Activated T-cell treated with anti-CD3 and anti-CD28 coated beads for 4 hours (primary cell): ENCODE results near the gene BTBD19.
"Not testable (repeated sequence)": the region's sequence is repeated elsewhere in the genome, so short reads cannot be mapped to it uniquely, and the experiment has no call there.

Experiments
- DNase-seq: peaks from one replicate; pipeline ENCODE4 v3.0.0-alpha.2; 2020

The BTBD19 gene, protein sequence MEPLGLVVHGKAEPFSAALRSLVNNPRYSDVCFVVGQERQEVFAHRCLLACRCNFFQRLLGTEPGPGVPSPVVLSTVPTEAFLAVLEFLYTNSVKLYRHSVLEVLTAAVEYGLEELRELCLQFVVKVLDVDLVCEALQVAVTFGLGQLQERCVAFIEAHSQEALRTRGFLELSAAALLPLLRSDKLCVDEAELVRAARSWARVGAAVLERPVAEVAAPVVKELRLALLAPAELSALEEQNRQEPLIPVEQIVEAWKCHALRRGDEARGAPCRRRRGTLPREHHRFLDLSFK

DNA sequence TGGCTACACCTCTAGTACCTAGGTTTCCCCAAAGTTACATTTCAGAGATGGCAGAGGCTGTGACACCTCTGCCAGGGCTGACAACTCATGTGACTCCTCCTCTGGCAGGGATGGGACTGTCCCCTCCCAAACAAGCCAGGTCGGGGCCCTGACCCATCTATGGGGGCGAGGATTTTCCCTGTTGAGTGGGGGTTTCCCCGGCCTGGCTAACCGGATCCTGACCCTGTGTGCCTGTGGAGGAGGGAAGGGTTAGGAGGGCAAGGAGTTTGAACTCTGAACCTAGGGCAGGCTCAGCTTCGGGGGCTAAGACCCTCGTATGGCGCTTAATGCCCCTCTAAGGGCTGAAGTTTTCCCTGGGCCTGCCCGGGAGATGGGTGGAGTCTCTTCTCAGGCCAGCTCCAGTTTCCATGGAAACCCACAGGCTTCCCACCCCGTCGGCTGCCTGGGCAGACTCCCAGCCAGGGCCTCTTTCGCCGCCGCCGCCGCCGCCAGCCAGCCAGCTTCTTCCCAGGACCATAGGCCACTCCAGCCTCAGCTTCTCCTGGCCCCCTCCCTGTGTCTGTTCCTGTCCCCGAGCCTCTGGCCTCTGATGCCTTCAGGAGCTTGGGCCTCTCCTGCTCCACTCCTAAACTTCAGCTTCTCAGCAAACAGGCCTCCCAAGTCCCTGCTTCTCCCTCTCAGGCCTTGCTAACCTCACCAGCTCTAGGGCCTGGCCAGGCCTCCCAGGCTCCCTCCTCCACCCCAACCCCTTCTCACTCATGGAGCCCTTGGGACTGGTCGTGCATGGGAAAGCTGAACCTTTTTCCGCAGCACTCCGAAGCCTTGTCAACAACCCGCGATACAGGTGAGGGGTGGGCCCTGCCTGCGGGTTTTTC lies at the start of gene BTBD19:
BTBD19 (plus strand) TSS at position 461 of the 875 bp plus-strand sequence; CDS start at position 759, 298 bp downstream.
- DNase-seq, result peak; percentile 70

GRCh38 chr1:44759077-44759476 lies 49.2 kb upstream of the BTBD19 start:
- DNase-seq, result no peak

DNA sequence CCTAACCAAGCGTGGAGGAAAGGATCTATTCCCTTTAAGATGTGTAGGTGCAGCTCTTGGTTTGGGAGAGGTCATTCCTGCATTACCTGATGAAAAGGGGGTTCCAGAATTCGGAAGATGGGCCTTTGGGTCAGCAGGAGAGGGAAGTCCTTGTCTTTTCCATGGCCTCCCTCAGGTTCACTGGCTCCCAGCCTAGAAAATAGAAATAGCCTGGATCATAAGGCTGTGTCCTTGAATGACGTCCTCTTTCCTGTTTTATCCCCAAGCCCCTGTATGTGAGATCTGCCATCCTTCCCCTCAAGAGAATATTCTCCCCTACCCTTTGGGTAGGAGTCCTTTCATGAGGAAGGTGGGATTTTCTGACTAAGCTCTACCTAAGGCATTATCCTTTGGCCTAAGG lies 47.4 kb upstream of the BTBD19 start:
- DNase-seq, result no peak

- not testable (repeated sequence) for DNase-seq
These were observed 41.9 kb upstream of the BTBD19 start for GRCh38 chr1:44766421-44766820.

DNA sequence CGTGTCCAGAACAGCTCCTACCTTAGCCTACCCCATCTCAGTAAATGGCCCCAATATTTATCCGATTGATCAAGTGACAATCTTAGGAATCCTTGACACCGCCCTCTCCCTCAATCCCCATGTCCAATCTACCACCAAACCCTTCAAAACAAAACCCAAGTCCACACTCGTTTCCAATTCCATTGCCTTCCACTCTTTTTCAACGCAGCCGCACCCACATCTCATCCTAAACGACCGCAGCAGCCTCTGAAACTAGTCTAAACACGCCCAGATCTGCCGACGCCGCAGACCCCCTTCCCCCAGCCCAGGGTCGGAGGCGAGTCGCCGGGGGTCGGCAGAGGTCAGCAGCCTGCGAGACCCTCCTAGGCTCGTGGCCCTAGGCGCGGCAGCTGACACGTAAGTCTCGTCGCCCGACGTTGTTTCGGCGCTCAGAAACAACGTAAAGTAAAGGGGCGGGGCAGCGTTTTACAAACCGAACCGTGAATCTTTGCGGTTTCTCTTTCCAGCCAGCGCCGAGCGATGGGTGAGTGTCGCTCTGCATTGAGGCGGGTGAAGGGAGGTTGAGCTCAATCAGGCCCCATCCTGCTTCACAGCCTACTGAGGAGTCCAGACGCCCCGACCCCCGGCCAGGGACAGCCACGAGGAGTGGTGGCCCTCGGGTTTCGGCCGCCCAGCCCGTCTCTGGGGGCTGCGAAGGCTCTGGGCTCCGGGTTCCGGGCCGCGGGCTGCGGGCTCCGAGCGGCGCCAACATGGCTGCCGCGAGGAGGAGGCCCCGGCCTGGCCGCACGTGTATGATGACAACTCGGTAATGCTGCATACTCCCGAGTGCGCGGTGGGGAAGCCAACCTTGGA lies 33.0 kb upstream of the BTBD19 start, which contains the start of gene RPS8:
RPS8 (plus strand) TSS at position 463 of the 852 bp plus-strand sequence; CDS start at position 520, 57 bp downstream.
- peak; percentile 89 for DNase-seq

DNA sequence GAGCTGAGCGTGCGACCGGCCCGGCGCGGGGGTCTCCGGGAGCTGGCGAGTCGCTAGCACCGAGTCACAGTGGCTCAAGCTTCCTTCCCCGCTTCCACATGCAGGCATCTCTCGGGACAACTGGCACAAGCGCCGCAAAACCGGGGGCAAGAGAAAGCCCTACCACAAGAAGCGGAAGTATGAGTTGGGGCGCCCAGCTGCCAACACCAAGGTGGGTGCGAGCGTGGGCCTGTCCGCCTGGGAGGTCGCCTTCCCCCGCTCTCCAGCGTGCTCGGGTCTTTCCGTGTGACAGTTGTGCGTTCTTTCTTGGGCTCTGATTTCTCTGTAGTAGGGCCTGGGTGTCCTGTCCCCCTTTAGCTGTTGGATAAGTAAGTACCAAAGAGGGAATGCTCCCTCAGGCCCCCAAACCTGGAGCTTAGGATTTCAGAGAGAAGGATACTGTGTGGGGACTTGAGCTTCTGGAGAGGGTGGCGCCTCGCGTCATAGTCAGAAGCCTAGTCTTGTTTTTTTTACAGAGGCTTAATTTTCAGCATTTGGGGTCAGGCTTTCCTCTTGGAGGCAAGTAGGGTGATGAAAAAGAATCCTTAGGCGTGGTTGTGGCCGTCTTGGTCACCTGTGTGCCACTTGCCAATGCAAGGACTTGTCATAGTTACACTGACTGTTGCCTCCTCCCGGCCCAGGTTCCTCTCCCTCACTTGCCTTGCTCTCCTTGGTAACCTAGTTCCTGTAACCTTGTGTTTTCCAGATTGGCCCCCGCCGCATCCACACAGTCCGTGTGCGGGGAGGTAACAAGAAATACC lies 32.2 kb upstream of the BTBD19 start:
- peak; percentile 36 for DNase-seq

DNA sequence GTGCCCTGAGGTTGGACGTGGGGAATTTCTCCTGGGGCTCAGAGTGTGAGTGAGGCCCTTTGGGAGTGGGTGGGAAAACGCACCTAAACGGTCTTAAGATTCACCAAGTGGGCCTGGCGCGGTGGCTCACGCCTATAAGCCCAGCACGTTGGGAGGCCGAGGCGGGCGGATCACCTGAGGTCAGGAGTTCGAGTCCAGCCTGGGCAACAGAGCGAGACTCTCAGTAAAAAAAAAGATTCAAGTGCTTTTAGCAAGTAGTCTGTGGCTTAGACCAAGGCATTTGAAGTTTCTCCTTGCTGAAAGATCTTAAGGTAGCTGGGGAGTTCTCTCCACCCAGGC lies 31.6 kb upstream of the BTBD19 start:
- no peak for DNase-seq

- DNase-seq, result no peak
These were observed 30.8 kb upstream of the BTBD19 start for GRCh38 chr1:44777547-44777946.

DNA sequence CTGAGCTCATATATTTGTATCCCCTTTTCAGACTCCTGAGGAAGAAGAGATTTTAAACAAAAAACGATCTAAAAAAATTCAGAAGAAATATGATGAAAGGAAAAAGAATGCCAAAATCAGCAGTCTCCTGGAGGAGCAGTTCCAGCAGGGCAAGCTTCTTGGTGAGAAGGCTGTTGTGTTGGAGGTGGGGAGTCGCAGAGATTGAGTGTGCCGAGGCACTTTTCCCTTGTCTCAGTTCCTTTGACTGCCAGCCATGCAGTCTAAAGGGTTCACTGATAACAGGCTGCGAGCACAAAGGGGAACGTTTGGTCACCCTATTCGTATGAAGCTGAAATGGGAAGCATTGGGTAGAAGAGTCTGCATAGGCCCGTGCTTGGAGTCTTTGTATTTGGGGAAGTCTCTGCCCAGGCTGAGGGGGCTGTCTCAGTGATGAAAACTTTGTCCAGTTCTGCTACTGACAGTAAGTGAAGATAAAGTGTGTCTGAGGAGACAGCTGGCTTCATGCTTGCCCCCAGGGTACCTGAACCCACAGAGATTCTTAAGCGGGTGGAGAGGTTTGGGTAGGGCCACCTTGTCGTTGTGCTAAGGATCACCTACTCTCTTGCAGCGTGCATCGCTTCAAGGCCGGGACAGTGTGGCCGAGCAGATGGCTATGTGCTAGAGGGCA lies 30.2 kb upstream of the BTBD19 start:
- no peak for DNase-seq

- no peak for DNase-seq
These were observed 29.4 kb upstream of the BTBD19 start for GRCh38 chr1:44778705-44779576.

DNA sequence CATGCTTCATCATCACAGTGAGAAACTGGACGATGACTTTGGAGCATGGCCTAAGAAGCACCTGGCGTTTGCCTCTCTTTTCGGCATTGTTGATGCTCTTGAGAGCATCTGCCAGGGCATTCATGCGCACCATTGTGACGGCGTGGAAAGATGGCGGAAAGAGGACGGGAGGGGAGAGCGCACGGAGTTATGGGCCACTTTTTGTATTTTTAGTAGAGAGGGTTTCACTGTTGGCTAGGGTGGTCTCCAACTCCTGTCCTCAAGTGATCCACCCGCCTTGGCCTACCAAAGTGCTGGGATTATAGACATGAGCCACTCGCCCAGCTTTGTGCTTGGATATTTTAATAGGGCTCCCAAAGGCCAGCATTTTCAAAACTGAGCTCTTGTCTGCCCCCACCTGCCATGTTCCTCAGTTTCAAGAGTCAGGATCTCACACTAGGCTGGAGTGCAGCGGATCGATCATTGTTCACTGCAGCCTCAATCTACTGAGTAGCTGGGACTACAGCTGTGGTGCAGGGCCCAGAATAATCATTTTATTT lies 27.7 kb upstream of the BTBD19 start:
- no peak for DNase-seq

- no peak for DNase-seq
These were observed 24.6 kb upstream of the BTBD19 start for GRCh38 chr1:44783697-44784093.

GRCh38 chr1:44784094-44785028 lies 24.0 kb upstream of the BTBD19 start:
- DNase-seq, result no peak

GRCh38 chr1:44785029-44785380 lies 23.3 kb upstream of the BTBD19 start:
- no peak for DNase-seq

DNA sequence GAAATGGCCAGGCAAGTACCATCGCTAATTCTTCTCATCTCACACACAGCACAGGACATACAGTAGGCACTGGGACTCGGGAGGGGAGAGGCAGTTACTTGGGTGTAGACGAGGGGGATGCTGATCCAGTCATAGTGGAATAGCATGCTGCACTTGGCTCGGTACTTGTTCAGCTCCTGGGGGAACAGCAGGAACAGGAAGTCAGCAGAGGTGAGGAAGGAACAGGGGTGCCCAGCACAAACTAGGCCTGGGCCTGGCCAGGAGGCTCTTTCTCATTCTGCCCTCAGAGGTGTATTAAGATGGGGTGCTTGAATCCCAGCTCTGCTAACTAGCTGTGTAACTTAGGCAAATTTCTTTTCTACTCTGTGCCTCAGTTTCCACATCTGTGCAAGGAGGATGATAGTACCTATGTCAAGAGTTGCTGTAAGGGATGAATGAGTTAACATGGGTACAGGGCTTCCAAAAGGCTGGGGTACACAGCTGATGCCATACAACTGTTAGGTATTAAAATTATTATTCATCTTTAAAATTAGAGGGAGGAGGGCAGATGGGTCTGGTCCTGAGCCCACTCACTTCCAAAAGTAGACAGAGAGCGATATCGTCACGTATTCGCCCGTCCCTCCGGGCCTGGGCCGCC lies 22.7 kb upstream of the BTBD19 start:
- no peak for DNase-seq

GRCh38 chr1:44786138-44786840 lies 22.0 kb upstream of the BTBD19 start:
- peak; percentile 76 for DNase-seq

DNA sequence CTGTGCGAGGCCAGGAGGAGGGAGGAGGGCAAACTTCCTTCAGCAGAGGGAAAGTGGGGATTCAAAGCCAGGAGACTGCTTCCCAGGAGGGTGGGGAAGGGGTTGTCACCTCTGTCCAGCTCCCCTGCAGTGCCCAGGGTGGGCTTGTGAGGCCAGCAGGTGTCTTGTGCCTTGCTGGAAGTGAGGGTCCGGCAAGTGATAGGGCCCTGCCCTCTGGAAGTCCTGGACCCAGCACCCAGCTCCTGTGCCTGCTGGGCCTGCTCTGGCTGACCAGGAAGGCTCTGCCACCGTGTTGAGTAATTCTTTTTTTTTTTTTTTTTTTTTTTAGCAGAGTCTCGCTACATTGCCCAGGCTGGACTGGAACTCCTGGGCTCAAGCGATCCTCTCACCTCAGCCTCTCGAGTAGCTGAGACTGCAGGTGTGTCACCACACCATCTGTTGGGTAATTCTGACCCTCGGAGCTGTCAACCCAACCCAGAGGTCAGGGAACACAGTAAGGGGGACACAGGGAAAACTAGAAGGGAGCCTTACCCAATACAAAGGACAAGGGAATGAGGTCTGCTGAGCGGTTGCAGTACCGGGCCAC lies 21.4 kb upstream of the BTBD19 start:
- no peak for DNase-seq

DNA sequence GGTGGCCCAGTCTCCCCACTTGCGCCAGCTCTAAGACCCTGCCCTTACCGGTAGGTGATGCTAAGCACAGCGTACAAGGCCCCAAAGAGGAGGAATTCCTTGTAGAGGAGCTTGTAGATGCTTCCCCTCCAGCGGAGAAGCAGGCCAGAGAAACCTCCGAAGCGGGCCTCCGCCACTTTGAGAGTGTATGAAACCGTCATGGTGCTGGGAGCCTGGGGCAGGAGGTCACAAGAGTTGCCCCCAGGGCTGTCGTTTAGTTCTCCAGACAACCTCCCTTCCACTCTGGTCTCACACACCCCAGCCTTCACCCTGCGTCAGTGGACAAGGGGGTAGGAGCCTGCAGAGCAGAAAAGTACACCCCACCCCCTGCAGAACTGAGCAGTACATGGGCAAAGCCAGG lies 20.8 kb upstream of the BTBD19 start:
- DNase-seq, result no peak
